Esophagus muscularis mucosa (tissue), 4 donors: Measurements from ENCODE around the gene KLHL26. TPM values are rescaled to one million over a fixed set of nuclear protein-coding genes. Genes with fewer than 3 reads are reported as not detected.
A peak's percentile ranks its signal among the peaks of the same experiment; 100 is the strongest.

ENCODE experiments used
- DNase-seq: peaks from one replicate; pipeline ENCODE4 v3.0.0-alpha.2; 2017; ENCODE audit errors: extremely low spot score
- H3K27ac ChIP-seq, 4 donors: fragments of 200-600 bp; sonication (generic); replicated peaks in 1 of 4; 1 replicate in 3 of 4; 2 replicates in 1 of 4; pipeline ENCODE4 v1.5.1; 2016 to 2019; ENCODE audit warnings: mild to moderate bottlenecking in 1 of 4
- H3K27me3 ChIP-seq, 4 donors: fragments of 200-600 bp; sonication (generic); one replicate each; pipeline versions ENCODE4 v1.5.1 to v1.6.0; 2016 to 2019
- H3K36me3 ChIP-seq, 4 donors: fragments of 200-600 bp; sonication (generic); one replicate each; pipeline ENCODE4 v1.5.1; 2016 to 2019
- H3K4me1 ChIP-seq, 4 donors: fragments of 200-600 bp; sonication (generic); one replicate each; pipeline ENCODE4 v1.5.1; 2016 to 2019
- H3K4me3 ChIP-seq, 4 donors: fragments of 200-600 bp; sonication (generic); 1 replicate in 2 of 4; 2 replicates in 2 of 4; pipeline ENCODE4 v1.5.1; 2016 to 2019; ENCODE audit warnings: mild to moderate bottlenecking in 4 of 4, moderate library complexity in 1 of 4
- H3K9me3 ChIP-seq, 4 donors: fragments of 200-600 bp; sonication (generic); 1 replicate in 3 of 4; 2 replicates in 1 of 4; pipeline ENCODE4 v1.5.1; 2016 to 2019
- EP300 ChIP-seq: sonication (generic); formaldehyde crosslinking; IDR thresholded peaks from one replicate; pipeline ENCODE4 v1.6.1; 2017; ENCODE audit warnings: antibody characterized with exemption
- POLR2A ChIP-seq: fragments of 450-650 bp; IDR thresholded peaks from one replicate; pipeline ENCODE4 v1.6.1; 2017; ENCODE audit warnings: antibody characterized with exemption, moderate library complexity, mild to moderate bottlenecking, low read depth
- POLR2AphosphoS5 ChIP-seq, 2 donors: sonication (generic); formaldehyde crosslinking; IDR thresholded peaks; one replicate each; pipeline ENCODE4 v1.6.1; 2017; ENCODE audit warnings: antibody characterized with exemption in 2 of 2
- WGBS: methylation state at CpG from one replicate; pipeline ENCODE4 v1.1.5; 2018; 5-methylcytosine and 5-hydroxymethylcytosine counted together
- intact Hi-C: fragments of 100-400 bp; cut with DNase I; formaldehyde crosslinking; loops from one replicate; pipeline ENCODE4 v1.15.1; 2023
- total RNA-seq, 4 donors: library from RNA; depleted of rRNA; stranded (reverse); fragments of >200 nt; gene quantifications; one replicate each; pipeline versions ENCODE4 v1.1.0 to v1.2.1, GENCODE V29; 2016
- TF ChIP-seq, protein P1 (sequence below), 3 experiments: fragments of 200-600 bp in 2 of 3; fragments of 450-650 bp in 1 of 3; sonication (generic) in 2 of 3; IDR thresholded peaks; one replicate each; pipeline ENCODE4 v1.5.1; 2017 to 2019; ENCODE audit warnings: antibody characterized with exemption in 3 of 3, mild to moderate bottlenecking in 2 of 3, moderate library complexity in 1 of 3

KLHL26 gene
- total RNA-seq, 4 donors from 2014 or later = 9.1 to 19.0 (median 13.5) TPM

DNA sequence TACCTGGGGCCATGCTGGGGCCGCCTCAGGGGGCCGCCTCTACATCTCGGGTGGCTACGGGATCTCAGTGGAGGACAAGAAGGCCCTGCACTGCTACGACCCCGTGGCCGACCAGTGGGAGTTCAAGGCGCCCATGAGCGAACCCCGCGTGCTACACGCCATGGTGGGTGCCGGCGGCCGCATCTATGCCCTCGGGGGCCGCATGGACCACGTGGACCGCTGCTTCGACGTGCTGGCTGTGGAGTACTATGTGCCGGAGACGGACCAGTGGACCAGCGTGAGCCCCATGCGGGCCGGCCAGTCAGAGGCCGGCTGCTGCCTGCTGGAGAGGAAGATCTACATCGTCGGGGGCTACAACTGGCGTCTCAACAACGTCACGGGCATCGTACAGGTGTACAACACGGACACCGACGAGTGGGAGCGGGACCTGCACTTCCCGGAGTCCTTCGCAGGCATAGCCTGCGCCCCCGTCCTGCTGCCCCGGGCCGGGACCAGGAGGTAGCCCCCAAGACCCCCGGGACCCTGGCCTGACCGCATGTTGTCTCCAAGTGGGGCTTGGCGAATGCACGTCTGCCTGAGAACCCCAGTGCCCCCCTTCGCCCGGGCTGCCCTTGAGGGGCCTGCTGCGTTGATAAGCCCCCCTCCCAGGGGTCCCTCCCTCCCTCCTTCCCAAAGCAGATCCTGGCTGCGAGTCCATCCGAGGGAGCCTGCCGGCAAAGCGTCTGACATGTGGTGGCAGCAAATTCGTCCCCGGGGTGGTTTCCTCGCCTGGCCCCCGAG lies 32.1 kb downstream of the KLHL26 start:
- intact Hi-C loops = no loop called here
- WGBS = 90% methylated on average over 20 of the region's 58 CpGs
- peaks cover 28 to 83% (median 78%) of the 10 kb centered on the region in 4 donors for H3K4me1 ChIP-seq
- peaks cover 21 to 51% (median 45%) of the 10 kb centered on the region in 4 donors for H3K36me3 ChIP-seq
- no peaks in the 10 kb centered on the region for H3K27me3 ChIP-seq
- no peak for DNase-seq
- no peak overlapping the region for H3K4me3 ChIP-seq
- no peaks in the 10 kb centered on the region for H3K9me3 ChIP-seq
- peak overlapping the region; percentile 72 to 82 (median 78) for H3K27ac ChIP-seq
- TF ChIP-seq POLR2A (no peak), EP300 (no peak), POLR2AphosphoS5 (IDR thresholded peaks at IDR 0.05) (no peak)
- TF ChIP-seq, protein P1, sequence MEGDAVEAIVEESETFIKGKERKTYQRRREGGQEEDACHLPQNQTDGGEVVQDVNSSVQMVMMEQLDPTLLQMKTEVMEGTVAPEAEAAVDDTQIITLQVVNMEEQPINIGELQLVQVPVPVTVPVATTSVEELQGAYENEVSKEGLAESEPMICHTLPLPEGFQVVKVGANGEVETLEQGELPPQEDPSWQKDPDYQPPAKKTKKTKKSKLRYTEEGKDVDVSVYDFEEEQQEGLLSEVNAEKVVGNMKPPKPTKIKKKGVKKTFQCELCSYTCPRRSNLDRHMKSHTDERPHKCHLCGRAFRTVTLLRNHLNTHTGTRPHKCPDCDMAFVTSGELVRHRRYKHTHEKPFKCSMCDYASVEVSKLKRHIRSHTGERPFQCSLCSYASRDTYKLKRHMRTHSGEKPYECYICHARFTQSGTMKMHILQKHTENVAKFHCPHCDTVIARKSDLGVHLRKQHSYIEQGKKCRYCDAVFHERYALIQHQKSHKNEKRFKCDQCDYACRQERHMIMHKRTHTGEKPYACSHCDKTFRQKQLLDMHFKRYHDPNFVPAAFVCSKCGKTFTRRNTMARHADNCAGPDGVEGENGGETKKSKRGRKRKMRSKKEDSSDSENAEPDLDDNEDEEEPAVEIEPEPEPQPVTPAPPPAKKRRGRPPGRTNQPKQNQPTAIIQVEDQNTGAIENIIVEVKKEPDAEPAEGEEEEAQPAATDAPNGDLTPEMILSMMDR (IDR thresholded peaks at IDR 0.05) = no peak

DNA sequence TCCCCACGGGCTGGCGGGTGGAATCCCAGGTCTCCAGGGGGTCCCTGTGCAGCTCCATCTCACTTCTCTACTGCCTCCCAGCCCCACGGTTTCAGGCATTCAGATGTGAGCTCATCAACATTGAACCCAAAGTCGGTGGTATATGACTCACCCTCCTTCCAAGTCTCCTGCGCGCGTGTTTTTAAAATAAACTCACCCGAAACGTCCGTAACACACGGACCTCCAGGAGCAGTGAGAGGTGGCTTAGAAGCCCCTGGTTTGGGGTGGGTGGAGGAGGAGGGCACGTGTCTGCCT lies 32.6 kb downstream of the KLHL26 start:
- Histone ChIP-seq H3K9me3 (no peaks in the 10 kb centered on the region), H3K4me1 (peaks cover 28 to 83% (median 78%) of the 10 kb centered on the region in 4 donors), H3K36me3 (peaks cover 21 to 47% (median 41%) of the 10 kb centered on the region in 4 donors), H3K27me3 (no peaks in the 10 kb centered on the region), H3K27ac (peak overlapping the region; percentile 72 to 82 (median 78)), H3K4me3 (no peak overlapping the region)
- WGBS = 82% methylated on average over 12 of the region's 12 CpGs
- TF ChIP-seq, protein P1 (IDR thresholded peaks at IDR 0.05) = no peak
- no peak for TF ChIP-seq POLR2A
- no peak for TF ChIP-seq POLR2AphosphoS5 (IDR thresholded peaks at IDR 0.05)
- no peak for TF ChIP-seq EP300
- intact Hi-C loops = no loop called here
- no peak for DNase-seq

DNA sequence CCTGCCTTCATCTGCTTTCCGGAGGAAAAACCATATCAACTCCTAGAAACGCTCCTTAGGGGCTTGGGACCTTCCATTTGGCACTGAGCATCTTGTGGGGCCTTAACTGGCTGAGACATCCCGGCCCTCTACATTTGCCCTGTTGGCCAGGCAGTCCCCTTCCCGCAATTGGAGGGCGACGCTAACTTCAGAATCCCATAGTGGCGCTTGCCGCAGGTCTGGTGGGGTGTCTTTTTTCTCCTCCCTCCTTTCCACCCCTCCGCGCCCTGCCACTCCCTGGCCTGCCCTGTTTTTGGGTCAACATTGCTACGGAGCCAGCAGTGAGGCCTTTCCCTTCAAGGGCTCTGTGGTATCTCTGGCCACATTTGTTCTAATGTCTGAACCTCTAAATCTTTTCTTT lies 33.1 kb downstream of the KLHL26 start:
- H3K27ac ChIP-seq = peak overlapping the region; percentile 72 to 82 (median 78)
- peaks cover 21 to 45% (median 40%) of the 10 kb centered on the region in 4 donors for H3K36me3 ChIP-seq
- no peaks in the 10 kb centered on the region for H3K27me3 ChIP-seq
- intact Hi-C loops = loop anchor here (5.0 kb wide), 1 partner anchor 33 kb away; the partner anchor contains the start of gene KLHL26
- no peak overlapping the region for H3K4me3 ChIP-seq
- no peaks in the 10 kb centered on the region for H3K9me3 ChIP-seq
- H3K4me1 ChIP-seq = peaks cover 28 to 84% (median 79%) of the 10 kb centered on the region in 4 donors
- DNase-seq = no peak
- WGBS = 89% methylated on average over 11 of the region's 11 CpGs
- no peak for TF ChIP-seq POLR2AphosphoS5 (IDR thresholded peaks at IDR 0.05)
- no peak for TF ChIP-seq EP300
- TF ChIP-seq, protein P1 (IDR thresholded peaks at IDR 0.05) = no peak
- no peak for TF ChIP-seq POLR2A

DNA sequence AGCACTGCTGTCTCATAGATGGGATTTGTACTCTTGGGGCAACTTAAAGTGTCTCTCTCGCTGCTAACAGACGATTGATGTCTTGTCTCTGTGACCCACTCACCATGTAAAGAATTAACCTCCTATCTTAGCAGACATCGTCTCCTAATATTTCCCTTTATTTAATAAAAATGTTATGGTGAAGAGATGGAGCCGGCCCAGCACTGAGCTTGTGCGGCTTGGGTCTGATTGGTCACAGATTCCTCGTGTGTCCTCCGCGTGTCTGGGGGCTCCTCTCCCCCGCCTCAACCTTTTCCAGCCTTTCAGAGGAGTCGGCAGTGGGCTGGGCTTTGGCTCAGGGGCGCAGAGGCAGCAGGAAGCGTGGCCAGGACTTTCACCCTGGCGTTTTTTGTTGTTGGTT lies 33.5 kb downstream of the KLHL26 start:
- H3K27me3 ChIP-seq = no peaks in the 10 kb centered on the region
- 78% methylated on average over 13 of the region's 13 CpGs for WGBS
- H3K4me1 ChIP-seq = peaks cover 28 to 80% (median 78%) of the 10 kb centered on the region in 4 donors
- H3K36me3 ChIP-seq = peaks cover 21 to 42% (median 36%) of the 10 kb centered on the region in 4 donors
- no peak for DNase-seq
- peak overlapping the region; percentile 72 to 82 (median 78) for H3K27ac ChIP-seq
- intact Hi-C loops = loop anchor here (5.0 kb wide), 1 partner anchor 33 kb away; the partner anchor contains the start of gene KLHL26
- TF ChIP-seq EP300 (no peak), POLR2AphosphoS5 (IDR thresholded peaks at IDR 0.05) (no peak), POLR2A (no peak)
- TF ChIP-seq, protein P1 (IDR thresholded peaks at IDR 0.05) = no peak
- no peaks in the 10 kb centered on the region for H3K9me3 ChIP-seq
- H3K4me3 ChIP-seq = no peak overlapping the region
